Inflammatory macrophage treated with lipopolysaccharide for 4 hours (primary cell): ENCODE data around the gene FOXO6.
"Not testable (repeated sequence)": the region's sequence is repeated elsewhere in the genome, so short reads cannot be mapped to it uniquely, and the experiment has no call there.

Experiments used
- DNase-seq: peaks from one replicate; pipeline ENCODE4 v3.0.0-alpha.2; 2020

FOXO6 gene

DNA sequence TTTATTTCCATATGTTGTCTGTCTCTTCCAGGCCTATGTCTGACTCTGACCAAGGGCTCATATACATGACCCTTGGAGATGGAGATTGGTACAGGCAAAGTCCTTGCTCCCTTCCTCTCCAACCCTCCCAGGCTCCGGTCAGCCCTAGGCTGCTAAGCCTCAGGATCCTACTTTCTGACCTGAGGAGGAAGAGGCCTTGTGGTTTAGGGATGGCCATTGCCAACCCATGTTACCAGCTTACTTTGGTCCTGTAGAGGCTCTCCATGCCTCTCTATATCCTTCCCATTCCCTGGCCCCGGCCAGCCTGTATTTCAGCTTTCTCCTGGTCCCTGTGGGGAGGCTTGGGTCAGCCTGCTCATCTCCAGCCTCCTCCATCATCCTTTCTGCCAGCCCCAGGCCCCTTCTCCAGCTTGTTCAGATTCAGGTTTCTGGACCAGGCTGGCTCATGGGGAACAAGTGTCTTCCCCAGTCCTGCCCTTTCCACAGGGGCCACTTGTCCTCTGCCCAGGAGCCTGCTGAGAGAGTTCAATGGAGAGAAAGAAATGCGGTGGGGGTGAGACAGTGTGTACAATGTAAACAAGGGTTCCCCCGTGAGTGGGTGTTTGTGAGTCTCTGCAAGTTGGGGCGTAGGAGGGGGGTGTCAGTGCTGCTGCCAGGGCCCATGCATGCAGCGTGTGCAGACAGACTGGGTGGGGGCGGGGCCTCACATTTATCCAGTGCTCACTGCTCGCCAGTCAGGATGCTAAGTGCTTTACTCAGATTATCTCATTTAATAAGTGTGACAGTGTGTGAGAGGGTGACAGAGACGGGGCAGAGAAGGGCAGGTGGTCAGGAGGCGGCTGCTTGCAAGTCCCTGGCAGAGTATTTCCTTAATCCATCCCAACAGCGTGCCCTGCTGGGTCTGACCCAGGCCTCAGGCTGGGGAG lies 31.3 kb upstream of the FOXO6 start:
- DNase-seq, result no peak

DNA sequence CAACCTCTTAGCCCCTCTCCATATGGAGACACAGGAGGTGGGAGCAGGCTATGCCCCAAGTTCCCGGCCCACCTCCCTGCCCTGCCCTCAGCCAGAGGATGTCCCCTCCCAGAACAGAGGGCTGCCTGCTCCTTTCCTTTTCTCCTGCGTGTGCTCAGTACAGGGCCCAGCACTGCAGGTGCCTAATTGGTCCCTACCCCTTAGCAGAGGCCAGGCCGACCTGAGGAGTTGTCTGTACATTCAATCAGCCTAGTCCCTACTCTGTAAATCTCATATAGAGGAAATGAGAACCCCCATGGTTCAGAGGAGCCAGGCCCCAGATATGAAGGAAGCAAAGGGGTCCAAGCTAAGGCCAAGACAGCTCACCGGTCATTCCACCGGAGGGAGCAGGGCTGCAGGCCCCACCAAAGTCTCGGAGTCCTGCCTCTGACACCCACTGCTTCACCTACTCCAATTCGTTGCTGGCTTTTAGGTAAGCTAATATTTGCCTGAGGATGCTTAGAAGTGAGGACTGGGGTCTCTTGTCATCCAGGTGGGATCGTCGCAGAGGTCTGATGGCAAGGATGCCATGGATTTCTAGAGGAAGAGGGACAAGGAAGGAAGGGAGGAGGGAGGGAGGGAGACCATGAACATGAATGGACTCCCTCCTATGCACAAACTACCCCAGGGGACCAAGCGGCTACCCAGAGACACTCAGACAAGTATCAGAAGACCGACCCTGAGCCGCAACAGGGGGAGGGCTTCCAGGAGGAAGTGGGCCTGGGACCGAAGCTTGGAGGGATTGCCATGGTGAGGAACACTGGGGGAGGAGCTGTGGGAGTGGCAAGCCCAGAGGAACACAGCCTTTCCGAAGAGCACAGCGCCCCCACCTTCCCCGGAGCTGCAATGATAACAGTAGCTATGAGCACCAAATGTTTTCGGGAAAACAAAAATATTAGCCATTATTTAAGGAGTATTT lies 30.4 kb upstream of the FOXO6 start:
- DNase-seq, result no peak

DNA sequence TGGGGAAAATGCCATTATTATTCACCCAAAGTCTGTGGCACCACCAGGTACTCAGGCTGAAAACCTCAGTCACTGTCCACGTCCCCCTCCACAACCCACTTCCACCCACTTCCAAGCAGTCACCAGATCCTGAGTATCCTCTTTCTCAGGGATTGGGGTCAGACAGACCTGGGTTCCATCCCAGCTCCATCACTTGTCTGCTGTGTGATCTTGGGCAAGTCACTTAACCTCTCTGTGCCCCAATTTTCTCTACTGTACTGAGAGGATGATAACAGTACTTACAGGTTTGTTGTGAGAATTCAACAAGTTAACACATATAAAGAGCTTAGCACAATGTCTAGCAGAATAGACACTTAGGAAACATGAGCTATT lies 29.7 kb upstream of the FOXO6 start:
- DNase-seq, result no peak

DNA sequence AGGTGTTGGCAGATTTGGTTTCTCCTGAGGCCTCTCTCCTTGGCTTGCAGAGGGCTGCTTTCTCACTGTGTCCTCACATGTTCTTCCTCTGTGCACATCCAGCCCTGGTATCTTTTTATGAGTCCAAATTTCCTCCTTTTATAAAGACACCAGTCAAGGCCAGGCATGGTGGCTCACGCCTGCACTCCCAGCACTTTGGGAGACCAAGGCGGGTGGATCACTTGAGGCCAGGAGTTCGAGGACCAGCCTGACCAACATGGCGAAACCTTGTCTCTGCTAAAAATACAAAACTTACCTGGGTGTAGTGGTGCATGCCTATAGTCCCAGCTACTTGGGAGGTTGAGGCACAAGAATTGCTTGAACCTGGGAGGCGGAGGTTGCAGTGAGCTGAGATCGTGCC lies 29.1 kb upstream of the FOXO6 start:
- DNase-seq, result not testable (repeated sequence)

DNA sequence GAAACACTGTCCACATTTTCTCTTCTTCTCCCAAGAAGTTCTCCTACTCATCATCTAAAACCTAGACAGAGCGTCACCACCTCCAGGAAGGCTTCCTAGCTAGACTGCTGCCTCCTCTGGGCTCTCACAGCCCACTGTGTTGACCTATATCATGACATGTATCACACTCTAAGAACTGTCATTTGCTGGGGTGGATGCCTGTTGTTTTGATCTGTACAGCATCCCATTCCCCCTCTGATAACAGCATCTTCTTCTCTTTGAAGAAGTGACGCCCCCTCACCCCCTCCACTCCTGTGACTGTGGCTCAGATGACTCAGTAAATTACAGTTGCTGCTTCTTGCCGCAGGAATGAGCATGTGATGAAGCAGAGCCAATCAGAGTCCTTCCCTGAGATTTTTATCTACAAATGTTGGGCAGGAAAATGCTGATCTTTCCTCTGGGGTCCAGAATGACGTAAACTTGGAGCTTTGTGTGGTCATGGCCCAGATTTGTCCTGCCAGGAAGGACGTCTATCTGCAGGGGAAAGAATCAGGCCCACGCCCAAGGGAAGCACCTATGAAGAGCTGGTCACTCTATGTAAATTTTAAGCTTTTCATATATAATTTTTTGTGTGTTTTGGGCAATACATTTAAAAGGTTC lies 28.0 kb upstream of the FOXO6 start:
- no peak for DNase-seq

DNA sequence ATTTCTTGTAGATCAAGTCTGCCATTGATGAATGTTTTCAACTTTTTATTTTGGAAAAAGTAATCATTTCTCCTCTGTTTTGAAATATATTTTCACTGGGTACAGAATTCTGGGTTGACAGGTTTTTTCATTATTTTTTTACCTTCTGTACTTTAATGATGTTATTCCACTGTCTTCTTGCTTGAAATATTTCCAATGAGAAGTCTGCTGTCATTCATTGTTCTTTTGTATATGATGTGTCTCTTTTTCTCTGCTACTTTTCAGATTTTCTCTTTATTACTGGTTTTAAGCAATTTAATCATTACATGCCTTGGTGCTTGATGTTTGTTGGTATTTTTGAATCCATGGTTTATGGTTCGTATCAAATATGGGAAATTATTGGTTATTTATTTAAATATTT lies 22.4 kb upstream of the FOXO6 start:
- DNase-seq, result no peak

DNA sequence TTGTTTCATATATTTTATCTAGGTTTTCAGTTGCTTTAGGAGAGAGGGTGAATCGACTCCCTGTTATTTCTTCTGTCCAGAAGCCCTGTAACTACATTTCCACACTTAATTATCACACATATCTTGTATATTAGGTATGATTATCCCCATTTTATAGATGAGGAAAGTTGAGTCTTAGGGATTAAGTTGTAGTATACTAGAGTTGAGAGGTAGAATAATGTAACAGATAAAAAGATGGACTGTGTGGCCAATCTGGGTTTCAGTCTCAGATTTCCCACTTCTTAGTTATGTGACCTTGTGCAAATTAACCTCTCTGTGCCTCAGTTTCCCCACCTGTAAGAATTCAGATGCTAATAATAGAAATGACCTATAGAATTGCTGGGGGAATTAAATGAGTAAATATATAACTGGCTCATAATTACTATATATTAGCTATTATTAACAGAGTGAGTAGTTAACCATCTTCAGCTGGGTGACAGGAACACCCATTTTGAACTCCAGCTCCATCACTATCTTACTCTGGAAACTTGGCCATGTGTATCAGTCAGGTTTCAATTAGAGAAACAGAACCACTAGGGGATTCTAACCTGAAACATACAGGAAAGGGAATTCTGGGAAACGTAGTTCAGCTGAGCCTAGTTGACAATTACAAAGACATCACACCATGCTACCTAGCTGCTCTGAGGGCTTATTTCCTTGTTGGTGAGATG lies 20.4 kb upstream of the FOXO6 start:
- no peak for DNase-seq

- no peak for DNase-seq
These were observed 19.9 kb upstream of the FOXO6 start for GRCh38 chr1:41341365-41341683.

DNA sequence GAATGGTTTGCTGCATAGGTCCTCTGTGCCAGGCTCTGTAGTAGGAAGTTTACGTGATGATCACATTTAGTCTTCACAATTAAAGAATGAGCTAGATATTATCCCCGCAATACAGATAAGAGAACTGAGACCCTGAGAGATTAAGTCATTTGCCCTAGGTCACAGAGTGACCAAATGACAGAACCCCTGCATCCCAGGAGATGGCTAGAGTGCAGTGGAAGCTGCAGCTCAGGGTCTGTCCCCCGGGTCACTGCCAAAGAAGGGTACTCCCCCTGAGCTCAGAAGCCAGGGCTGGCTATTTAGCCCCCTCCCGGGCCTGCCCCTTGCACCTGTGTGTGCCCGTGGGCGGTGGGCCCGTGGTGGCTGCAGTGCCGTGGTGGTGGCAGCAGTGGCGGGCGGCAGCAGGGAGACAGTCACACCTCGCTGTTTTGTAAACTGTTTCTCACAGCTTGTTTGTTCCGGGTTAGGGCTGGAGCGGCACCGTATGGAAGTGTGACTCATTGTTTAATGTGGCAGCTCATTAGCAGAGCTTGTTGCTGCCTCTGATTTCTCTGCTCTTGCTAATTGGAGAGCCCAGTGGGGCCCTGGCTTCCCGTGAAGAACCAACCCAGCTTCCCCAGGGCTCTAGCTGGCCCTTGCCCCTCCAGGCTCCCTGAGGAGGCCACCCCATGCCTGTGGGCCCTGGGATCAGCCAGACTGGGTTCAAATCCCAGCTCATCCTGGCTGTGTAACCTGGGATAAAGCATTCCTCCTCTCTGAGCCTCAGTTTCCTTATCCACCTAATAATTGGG lies 19.3 kb upstream of the FOXO6 start:
- DNase-seq, result no peak

- DNase-seq, result no peak
These were observed 18.4 kb upstream of the FOXO6 start for GRCh38 chr1:41342774-41343355.

DNA sequence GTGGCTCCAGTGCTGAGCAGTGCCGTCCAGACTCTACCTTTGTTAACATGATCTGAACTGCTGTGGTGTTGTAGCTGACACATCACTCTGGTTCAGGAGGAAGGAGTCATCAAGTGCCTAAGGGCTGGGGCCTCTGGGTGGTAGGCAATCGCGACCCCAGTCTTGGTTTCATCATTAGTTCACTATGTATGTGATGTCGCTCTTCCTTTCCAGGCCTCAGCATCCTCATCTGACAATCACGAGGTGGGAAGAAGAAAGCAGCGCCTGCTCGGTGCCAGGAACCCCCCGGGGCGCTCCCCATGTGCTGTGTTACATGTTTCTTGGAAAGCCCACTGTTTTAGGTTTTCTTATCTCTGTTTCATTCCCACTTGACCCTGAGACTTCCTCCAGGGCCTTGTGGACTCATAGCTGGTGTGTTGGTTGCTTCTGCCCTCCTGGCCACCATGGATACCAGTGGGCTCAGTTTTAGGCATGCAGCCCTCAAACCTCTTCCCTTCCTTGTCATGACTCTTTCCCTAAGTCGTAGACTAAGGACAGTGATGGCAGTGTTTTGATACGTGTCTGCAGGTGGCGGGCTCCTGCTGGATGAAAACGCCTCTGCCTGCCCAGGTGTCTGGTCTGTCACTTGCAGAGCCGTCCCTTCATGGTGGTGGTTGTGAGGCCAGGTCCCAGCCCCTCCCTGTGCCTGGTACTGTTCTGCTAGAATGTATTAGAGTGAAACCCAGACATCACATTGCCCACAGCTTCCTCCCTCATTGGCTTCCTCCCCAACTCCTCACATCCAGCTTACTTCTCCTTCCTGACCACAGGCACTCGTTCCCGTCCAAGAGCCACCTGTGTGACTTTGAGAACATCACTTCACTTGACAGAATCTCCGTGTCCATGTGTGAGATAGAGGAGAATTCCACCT lies 17.2 kb upstream of the FOXO6 start:
- no peak for DNase-seq

DNA sequence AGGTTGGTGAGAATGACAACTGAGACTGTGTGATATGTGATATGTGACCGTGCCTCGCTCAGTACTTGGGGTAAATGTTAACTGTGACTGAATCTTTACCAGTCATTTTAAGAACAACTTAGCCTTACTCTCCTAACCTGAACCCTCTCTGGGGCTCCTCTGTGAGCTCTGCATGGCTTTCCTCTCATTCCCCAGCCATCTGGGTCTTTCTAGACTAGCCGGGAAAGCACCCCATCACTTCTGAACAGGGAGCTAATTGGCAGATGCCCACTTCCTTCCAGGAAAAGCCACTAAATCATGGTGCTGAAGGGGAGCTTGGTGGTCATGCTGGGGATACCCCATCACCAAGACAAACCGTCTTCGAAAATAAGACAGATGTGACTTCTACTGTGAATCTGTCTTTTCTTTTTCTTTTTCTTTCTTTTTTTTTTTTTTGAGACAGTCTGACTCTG lies 16.5 kb upstream of the FOXO6 start:
- DNase-seq, result no peak

DNA sequence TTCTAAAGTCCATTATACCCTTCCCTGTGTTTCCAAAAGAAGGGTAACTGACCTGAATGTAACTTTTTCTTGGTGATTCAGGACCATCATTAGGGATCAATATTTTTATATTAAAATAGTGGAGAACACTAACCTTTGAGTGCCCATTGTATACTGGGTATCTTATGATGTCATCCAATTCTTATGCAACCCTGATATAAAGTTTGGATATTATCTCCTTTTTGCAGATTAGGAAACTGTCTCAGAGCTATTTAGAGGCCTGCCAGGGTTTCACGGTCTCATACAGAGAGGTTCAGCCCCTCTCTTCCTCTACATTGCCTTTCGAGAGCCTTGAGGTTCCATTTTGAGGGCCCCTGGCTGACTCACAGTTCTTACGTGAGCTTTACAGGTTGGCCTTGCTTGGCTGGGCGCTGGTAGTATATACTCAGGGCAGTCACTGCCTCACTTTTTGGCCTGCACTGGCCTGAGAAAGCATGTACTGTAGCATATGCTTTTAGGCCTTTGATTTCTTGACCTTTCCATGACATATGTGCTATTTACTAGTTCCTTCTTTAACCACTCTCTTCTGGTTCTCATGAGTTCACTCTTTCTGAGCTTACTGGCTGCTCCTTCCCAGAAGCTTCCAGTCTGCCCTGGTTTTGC lies 15.7 kb upstream of the FOXO6 start:
- no peak for DNase-seq

- DNase-seq, result no peak
These were observed 14.0 kb upstream of the FOXO6 start for GRCh38 chr1:41347276-41347675.

GRCh38 chr1:41348394-41348793 lies 12.8 kb upstream of the FOXO6 start:
- DNase-seq, result no peak

DNA sequence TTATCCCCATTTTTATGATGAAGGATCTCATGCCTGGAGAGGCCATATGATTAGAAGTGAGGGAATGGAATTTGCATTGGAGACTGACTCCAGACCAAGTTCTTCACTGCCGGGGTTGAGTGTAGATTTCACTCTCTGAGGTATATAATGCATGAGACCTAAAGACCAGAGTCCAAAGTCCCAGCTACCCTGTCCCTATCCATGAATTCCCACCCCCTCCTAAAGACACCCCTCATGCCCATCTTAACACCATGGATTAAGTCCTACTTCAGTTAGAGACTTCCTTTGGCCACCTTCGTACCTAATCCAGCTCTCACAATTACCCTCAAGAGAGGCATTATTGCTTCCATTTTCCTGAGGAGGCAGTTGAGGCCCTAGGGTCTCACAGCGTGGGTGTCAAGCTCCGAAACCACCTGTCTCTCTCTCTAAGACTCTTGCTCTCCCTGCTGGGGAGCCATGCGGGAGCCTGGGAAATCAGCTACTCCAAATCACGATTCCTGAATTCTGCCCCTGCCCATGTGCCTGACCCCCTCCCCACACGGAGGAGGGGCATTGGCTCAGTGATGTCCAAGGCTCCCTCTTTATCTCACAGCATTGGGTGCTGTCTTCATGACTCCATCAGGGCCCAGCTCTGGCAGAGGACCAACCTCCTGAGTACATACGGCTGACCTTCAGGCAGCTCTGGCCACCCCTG lies 11.7 kb upstream of the FOXO6 start:
- DNase-seq, result no peak

- DNase-seq, result no peak
These were observed 11.2 kb upstream of the FOXO6 start for GRCh38 chr1:41350055-41350378.

DNA sequence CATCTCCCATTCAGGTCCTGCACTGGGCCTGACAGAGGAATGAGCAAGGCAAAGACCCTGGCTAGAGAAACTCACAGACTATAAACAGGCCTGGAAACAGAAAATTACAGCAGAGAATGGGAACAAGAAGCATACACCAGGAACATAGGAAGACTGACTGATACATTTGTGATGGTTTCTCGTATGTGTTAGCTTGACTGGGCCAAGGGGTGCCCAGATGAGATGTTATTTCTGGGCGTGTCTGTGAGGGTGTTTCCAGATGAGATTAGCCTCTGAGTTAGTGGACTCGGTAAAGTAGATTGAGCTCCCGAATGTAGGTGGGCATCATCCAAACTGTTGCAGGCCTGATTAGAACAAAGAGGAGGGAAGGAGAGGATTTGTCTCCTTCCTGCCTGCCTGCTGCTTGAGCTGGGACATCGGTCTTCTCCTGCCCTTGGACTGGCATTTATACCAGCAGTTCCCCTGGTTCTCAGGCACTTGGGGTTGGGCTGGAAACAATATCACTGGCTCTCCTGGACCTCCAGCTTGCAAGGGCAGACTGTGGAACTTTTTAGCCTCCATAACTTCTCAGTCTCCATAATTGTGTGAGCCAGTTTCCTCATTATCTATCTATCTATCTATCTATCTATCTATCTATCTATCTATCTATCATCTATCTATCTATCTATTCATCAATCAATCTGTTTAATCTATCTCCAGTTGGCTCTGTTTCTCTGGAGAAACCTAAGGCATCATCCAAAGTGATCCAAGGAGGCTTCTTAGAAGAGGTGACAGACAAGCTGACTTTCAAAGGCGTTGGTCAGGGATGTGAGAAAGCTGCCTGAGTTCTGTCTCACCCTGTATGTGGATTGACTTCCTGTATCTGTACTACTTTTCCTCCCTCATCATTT lies 9.7 kb upstream of the FOXO6 start:
- no peak for DNase-seq
